ENCODE measurements around the gene GALNT11.
"Not testable (repeated sequence)": the region's sequence is repeated elsewhere in the genome, so short reads cannot be mapped to it uniquely, and the experiment has no call there.

Gene GALNT11

GRCh38 chr7:152065800-152066344, 40.4 kb downstream of the GALNT11 start:
- not testable (repeated sequence) for FAIRE-seq; DNase-seq (ENCODE audit: extremely low spot score, insufficient read length, low read depth)

DNA sequence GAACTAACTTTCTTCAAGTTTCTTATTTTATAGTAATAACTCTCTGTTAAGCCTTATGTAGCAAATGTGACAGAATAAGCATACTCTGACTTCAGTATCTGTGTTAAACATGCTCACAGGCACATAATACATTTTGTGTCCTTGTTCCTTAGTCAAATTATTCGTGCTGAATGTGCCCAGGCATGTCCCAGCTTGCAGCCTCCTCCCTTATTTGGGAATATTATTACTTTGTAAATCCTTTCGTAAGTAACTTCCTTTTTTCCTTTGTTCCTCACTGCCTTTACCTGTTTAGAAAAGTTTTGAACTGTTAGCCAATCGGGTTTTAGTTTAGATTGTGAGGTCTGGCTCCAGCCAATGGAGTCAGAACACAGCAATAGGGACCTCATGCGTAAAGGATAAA, 46.9 kb downstream of the GALNT11 start:
- no peak for DNase-seq (ENCODE audit: extremely low spot score, insufficient read length, low read depth)
- no peak for FAIRE-seq

DNA sequence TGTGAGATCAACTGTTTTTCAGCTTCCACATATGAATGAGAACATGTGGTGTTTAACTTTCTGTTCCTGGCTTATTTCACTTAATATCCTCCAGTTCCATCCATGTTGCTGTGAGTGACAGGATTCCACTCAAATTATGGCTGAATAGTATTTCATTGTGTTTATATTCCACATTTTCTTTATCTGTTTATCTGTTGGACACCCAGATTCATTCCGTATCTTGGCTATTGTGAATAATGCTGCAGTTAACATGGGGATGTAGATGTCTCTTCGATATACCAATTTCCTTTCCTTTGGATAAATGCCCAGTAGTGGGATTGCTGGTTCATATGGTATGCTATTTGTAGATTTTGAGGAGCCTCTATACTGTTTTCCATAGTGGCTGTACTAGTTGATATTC, 47.9 kb downstream of the GALNT11 start:
- FAIRE-seq, result no peak
- no peak for DNase-seq (ENCODE audit: extremely low spot score, insufficient read length, low read depth)

DNA sequence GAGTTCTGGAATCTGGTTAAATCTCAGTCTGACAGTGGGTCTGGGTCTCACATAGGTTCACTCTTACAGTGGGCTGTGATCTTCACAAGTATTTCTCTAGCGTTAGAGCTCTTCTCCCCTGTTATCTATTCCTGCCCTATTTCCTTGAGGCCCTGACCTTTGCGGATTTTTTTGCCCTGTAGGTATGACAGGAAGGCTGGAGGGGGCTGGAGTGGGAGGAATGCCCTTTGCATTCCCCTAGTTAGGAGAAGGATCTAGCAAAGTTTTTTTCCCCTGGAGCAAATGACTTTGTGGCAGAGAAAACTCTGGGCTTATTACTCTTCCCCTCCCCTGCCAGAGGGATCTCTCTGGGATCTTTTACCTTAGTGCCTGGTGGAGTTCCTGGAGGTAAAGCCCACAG, 49.2 kb downstream of the GALNT11 start:
- FAIRE-seq, result no peak
- DNase-seq (ENCODE audit: extremely low spot score, insufficient read length, low read depth), result no peak

- FAIRE-seq, result not testable (repeated sequence)
Observed at GRCh38 chr7:152075379-152075778, 49.9 kb downstream of the GALNT11 start.

GRCh38 chr7:152076324-152076821, 50.9 kb downstream of the GALNT11 start:
- no peak for FAIRE-seq
- no peak for DNase-seq (ENCODE audit: extremely low spot score, insufficient read length, low read depth)

More at GRCh38 chr7:152075379-152075778, 49.9 kb downstream of the GALNT11 start:
- not testable (repeated sequence) for DNase-seq (ENCODE audit: extremely low spot score, insufficient read length, low read depth)

- no peak for FAIRE-seq
- no peak for DNase-seq (ENCODE audit: extremely low spot score, insufficient read length, low read depth)
Observed at GRCh38 chr7:152076940-152077933, 51.8 kb downstream of the GALNT11 start.

DNA sequence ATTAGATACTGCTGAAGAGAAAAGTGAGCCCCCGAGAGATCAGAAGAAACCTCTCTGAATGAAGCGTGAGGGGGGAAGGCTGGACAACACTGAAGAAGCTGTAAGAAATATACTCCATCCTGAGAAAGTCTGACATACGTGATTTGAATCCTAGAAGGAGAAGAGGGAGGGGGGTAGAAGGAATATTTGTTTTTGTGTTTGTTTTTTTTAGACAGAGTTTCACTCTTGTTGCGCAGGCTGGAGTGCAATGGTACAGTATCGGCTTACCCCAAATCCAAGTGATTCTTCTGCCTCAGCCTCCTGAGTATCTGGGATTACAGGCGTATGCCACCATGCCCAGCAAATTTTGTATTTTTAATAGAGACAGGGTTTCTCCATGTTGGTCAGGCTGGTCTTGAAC, 52.6 kb downstream of the GALNT11 start:
- DNase-seq (ENCODE audit: extremely low spot score, insufficient read length, low read depth) (no peak), FAIRE-seq (no peak)

- DNase-seq (ENCODE audit: extremely low spot score, insufficient read length, low read depth) (no peak), FAIRE-seq (no peak)
Observed at GRCh38 chr7:152078786-152079185, 53.3 kb downstream of the GALNT11 start.

DNA sequence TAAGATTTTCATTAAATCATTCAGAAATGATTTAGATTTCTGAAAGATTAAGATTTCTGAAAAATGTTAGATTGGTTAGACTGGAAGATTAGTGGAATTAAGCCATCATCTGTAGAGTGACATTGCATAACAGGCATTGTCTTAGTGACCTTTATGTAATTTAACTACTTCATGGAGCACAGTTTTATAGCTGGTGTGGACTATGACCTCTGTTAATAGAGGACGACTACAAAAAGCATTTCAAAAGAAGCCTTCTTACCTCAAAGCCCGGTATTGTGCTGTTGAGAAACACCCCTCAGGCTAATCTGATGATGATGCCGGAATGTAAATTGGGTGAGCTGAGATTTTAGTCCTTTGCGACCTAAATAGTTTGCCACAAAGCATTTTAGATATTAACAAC, 55.6 kb downstream of the GALNT11 start:
- no peak for FAIRE-seq
- no peak for DNase-seq (ENCODE audit: extremely low spot score, insufficient read length, low read depth)

DNA sequence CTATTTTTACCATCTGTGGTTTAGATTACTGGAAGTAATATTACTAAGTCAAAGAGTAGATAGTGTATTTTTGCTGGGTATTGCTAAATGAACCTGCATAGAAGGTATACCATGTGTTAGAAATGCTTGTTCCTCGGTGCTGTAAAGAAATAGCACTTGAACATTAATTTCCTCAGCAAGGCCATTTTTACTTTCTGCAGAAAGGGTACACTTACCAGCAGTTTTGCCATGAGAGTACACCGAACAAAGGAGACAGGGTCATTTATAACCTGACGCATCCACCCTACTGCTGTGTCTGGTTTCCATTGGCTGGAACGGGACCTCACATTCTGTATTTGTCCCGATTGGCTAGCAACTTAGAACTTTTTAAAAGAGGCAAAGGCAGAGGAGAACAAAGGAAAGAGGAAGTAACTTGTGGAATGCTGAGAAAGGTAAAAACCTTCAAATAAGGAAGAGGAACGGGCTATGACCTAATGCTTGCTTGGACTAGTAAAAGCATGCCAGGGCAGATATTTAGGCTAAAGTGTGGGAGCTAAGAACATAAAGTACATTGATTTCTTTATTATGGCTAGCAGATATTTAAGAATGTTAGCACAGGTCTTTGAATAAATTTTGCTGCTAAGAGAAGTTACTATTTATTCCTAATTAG, 56.7 kb downstream of the GALNT11 start:
- not testable (repeated sequence) for DNase-seq (ENCODE audit: extremely low spot score, insufficient read length, low read depth); FAIRE-seq

GRCh38 chr7:152085131-152085530, 59.7 kb downstream of the GALNT11 start:
- no peak for DNase-seq (ENCODE audit: extremely low spot score, insufficient read length, low read depth)
- FAIRE-seq, result no peak

GRCh38 chr7:152086513-152086912, 61.0 kb downstream of the GALNT11 start:
- FAIRE-seq (no peak), DNase-seq (ENCODE audit: extremely low spot score, insufficient read length, low read depth) (no peak)

DNA sequence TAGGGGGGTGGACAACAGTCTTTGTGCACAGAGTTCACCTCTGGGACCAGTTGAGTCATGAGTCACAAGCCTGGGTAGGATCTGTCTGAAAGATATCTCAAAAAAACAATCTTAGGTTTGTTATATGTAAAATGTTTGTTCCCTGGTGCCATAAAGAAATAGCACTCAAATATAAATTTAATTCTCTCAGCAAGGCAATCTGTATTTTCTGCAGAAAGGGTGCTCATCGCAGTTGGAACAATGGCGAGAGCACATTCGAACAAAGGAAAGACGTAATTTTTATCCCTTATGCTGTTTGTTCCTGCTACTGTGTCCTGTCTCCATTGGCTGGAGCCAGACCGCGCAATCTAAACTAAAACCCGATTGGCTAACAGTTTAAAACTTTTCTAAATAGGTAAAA, 63.7 kb downstream of the GALNT11 start:
- DNase-seq (ENCODE audit: extremely low spot score, insufficient read length, low read depth) (no peak), FAIRE-seq (no peak)

- no peak for FAIRE-seq
- DNase-seq (ENCODE audit: extremely low spot score, insufficient read length, low read depth), result no peak
Observed at GRCh38 chr7:152090747-152091146, 65.3 kb downstream of the GALNT11 start.

DNA sequence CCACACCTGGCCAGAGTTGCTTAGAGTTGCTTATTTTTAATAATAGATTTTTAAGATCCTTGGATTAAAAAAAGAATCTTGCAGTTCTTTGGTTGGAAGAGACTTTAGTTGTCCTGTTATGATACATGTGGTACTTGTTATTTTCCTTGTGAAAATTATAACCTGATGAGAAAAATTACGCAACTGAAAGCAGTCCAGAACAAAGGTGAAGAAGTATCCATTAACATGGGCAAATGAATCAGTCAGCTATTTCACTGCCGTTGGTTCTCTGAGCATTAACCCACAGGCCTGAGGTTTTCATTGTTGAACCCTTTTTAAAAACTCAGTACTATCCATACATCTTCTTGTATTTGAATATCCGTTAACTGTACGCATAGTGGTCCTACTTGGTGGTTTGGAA, 68.2 kb downstream of the GALNT11 start:
- DNase-seq (ENCODE audit: extremely low spot score, insufficient read length, low read depth) (no peak), FAIRE-seq (no peak)

DNA sequence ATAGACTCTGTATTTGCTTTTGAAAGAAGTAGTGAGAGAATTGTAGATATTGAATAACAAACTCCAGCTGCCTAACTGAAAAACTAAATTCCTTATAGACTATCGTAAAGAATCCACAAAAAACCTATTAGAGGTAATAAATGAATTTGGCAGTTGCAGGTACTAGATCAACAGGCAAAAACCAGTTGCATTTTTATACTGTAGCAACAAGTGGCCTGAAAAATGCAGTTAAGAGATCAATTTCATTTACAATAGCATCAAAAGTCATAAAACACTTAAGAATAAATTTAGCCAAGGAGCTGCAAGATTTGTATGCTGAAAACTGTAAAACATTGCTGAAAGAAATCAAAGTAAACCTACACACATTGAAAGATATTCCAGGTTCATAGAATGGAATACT, 70.3 kb downstream of the GALNT11 start:
- no peak for FAIRE-seq
- DNase-seq (ENCODE audit: extremely low spot score, insufficient read length, low read depth), result no peak

GRCh38 chr7:152097330-152097729, 71.9 kb downstream of the GALNT11 start:
- FAIRE-seq (no peak), DNase-seq (ENCODE audit: extremely low spot score, insufficient read length, low read depth) (no peak)

GRCh38 chr7:152103066-152103465, 77.6 kb downstream of the GALNT11 start:
- FAIRE-seq (no peak), DNase-seq (ENCODE audit: extremely low spot score, insufficient read length, low read depth) (no peak)

GRCh38 chr7:152103691-152104090, 78.2 kb downstream of the GALNT11 start:
- no peak for FAIRE-seq
- no peak for DNase-seq (ENCODE audit: extremely low spot score, insufficient read length, low read depth)

DNA sequence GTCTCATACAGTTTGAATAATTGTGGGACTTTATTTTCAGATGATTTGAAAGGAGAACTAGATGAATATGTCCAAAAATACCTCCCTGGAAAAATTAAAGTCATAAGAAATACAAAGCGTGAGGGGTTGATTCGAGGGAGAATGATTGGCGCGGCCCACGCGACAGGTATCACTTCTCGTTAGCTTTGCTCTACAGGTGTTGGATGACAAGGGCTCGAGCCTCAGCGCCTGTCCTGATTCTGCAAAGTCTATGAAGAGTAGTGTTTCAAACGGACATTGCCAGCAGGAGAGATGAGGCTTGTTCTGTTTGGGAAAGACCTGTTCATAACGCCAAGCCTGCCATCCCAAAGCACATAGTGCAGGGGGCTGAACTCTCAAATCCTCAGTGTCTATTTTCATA, 79.7 kb downstream of the GALNT11 start:
- FAIRE-seq (no peak), DNase-seq (ENCODE audit: extremely low spot score, insufficient read length, low read depth) (no peak)

Measured in GM18507 (cell line).